ENCODE data around the gene TRAPPC5.

DNA sequence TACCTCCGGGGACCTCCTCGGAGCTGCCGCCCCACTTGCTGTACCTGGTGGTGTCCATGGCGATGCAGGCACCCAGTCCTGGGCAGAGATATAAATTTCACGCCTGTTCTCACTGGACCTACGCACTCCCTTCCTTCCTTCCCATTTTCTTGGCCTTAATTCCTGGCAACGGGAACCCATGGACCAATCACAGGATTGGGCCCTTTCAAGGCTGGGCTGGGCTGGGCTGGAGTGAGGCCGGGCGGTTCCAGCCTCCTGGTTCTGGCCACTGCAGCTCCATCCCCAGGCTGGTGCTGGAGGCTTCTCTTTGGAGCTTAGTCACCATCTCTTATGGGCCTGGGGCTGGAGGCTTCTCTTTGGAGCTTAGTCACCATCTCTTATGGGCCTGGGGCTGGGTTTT, 51.4 kb downstream of the TRAPPC5 start, which contains the start of gene CLEC4G:
- TF ChIP-seq, protein P1, sequence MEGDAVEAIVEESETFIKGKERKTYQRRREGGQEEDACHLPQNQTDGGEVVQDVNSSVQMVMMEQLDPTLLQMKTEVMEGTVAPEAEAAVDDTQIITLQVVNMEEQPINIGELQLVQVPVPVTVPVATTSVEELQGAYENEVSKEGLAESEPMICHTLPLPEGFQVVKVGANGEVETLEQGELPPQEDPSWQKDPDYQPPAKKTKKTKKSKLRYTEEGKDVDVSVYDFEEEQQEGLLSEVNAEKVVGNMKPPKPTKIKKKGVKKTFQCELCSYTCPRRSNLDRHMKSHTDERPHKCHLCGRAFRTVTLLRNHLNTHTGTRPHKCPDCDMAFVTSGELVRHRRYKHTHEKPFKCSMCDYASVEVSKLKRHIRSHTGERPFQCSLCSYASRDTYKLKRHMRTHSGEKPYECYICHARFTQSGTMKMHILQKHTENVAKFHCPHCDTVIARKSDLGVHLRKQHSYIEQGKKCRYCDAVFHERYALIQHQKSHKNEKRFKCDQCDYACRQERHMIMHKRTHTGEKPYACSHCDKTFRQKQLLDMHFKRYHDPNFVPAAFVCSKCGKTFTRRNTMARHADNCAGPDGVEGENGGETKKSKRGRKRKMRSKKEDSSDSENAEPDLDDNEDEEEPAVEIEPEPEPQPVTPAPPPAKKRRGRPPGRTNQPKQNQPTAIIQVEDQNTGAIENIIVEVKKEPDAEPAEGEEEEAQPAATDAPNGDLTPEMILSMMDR (conservative IDR thresholded peaks at IDR 0.05; ENCODE audit: low read depth, low read length), result no peak
- no peak for TF ChIP-seq EZH2 (IDR thresholded peaks at IDR 0.05; ENCODE audit: low read length, unreplicated experiment)
